GM18498 (cell line): ENCODE data around the gene ZNF341.

Source experiments
- ATAC-seq: cut with Tn5 transposase; IDR thresholded peaks from one replicate; pipeline ENCODE4 v1.9.1; 2021; ENCODE audit warnings: mild to moderate bottlenecking, moderate library complexity; ENCODE audit not compliant: unreplicated experiment

The ZNF341 gene

GRCh38 chr20:33839591-33839990 lies 107.8 kb downstream of the ZNF341 start:
- ATAC-seq, result no peak

- no peak for ATAC-seq
These were observed 108.4 kb downstream of the ZNF341 start for GRCh38 chr20:33840160-33840559.

GRCh38 chr20:33840759-33841435 lies 109.1 kb downstream of the ZNF341 start:
- no peak for ATAC-seq

- no peak for ATAC-seq
These were observed 109.6 kb downstream of the ZNF341 start for GRCh38 chr20:33841436-33841799.
